Endothelial cell of umbilical vein (primary cell): ENCODE data around the gene GPR162. TPM values are rescaled to one million over a fixed set of nuclear protein-coding genes. Genes with fewer than 3 reads are reported as not detected.
A peak's percentile ranks its signal among the peaks of the same experiment; 100 is the strongest.

ENCODE experiments used
- BruUV-seq: library from RNA; stranded (reverse); fragments of 400-500 nt; replicated peaks from 2 replicates; lab custom pipeline; 2021; lab: Mats Ljungman, UMichigan
- CTCF ChIA-PET: fragments of 300-600, 350-600 bp; sonication (Branson Sonifier 250); formaldehyde crosslinking; loops from one replicate; lab custom pipeline; 2021; ENCODE audit warnings: antibody characterized with exemption, inconsistent platforms; lab: Charles Lee
- POLR2A ChIA-PET: fragments of 300-600, 350-600 bp; sonication (Branson Sonifier 250); formaldehyde crosslinking; loops from one replicate; lab custom pipeline; 2021; ENCODE audit warnings: antibody characterized with exemption, inconsistent platforms; lab: Charles Lee
- DNase-seq: peaks from one replicate; pipeline ENCODE4 v3.0.0-alpha.2; 2011; ENCODE audit warnings: low read depth, low spot score
- FAIRE-seq: peaks from 2 replicates; lab custom pipeline; 2011; peaks lifted over from hg19 to GRCh38; lab: Jason Lieb, UNC
- H2AFZ ChIP-seq: 2 replicates; pipeline ENCODE4 v1.6.0; 2012; ENCODE audit warnings: low read depth, low read length, control low read depth, inconsistent platforms
- H3K27ac ChIP-seq: 2 replicates; pipeline ENCODE4 v1.5.1; 2011; ENCODE audit warnings: low read depth, mild to moderate bottlenecking, control low read depth, low read length, moderate library complexity; ENCODE audit not compliant: insufficient read depth
- H3K27me3 ChIP-seq, 2 experiments: 2 replicates each; pipeline versions ENCODE4 v1.6.0 to v1.6.1; 2011; ENCODE audit warnings: low read length in 2 of 2, mixed read lengths in 1 of 2; ENCODE audit not compliant: control insufficient read depth in 2 of 2, insufficient read depth in 2 of 2
- H3K36me3 ChIP-seq, 2 experiments: 2 replicates in 1 of 2; 3 replicates in 1 of 2; pipeline ENCODE4 v1.5.1; 2011; ENCODE audit warnings: low read length in 2 of 2, mild to moderate bottlenecking in 1 of 2, moderate library complexity in 1 of 2; ENCODE audit not compliant: control insufficient read depth in 2 of 2, insufficient read depth in 2 of 2; ENCODE audit errors: extremely low read depth in 1 of 2
- H3K4me1 ChIP-seq: 3 replicates; pipeline ENCODE4 v1.5.1; 2011; ENCODE audit warnings: mild to moderate bottlenecking, low read length; ENCODE audit not compliant: control insufficient read depth, insufficient read depth; ENCODE audit errors: extremely low read depth
- H3K4me2 ChIP-seq: 2 replicates; pipeline ENCODE4 v1.6.1; 2011; ENCODE audit warnings: low read length, control low read depth, mixed read lengths; ENCODE audit not compliant: insufficient read depth
- H3K4me3 ChIP-seq, 3 experiments: fragments of 200-600 bp in 1 of 3; sonication (generic), shearing (Covaris generic) in 1 of 3; replicated peaks in 1 of 3; 2 replicates each; pipeline ENCODE4 v1.5.1; 2011 to 2016; ENCODE audit warnings: control low read depth in 3 of 3, low read length in 3 of 3, mild to moderate bottlenecking in 2 of 3, inconsistent platforms in 1 of 3, low read depth in 1 of 3, moderate library complexity in 1 of 3; ENCODE audit not compliant: insufficient read depth in 1 of 3
- H3K79me2 ChIP-seq: 2 replicates; pipeline ENCODE4 v1.6.0; 2012; ENCODE audit warnings: low read length, inconsistent platforms; ENCODE audit not compliant: control insufficient read depth, insufficient read depth
- H3K9ac ChIP-seq: replicated peaks from 2 replicates; pipeline ENCODE3; 2011; ENCODE audit warnings: low read length, control low read depth; ENCODE audit not compliant: insufficient read depth; ENCODE audit errors: extremely low read depth
- H3K9me1 ChIP-seq: replicated peaks from 3 replicates; pipeline ENCODE4 v1.6.0; 2011; ENCODE audit warnings: mild to moderate bottlenecking, low read length; ENCODE audit not compliant: control insufficient read depth, insufficient read depth; ENCODE audit errors: extremely low read depth
- H3K9me3 ChIP-seq: replicated peaks from 2 replicates; pipeline ENCODE4 v1.5.1; 2012; ENCODE audit warnings: low read length, inconsistent platforms; ENCODE audit not compliant: control insufficient read depth, insufficient read depth
- H4K20me1 ChIP-seq: replicated peaks from 2 replicates; pipeline ENCODE3; 2011; ENCODE audit warnings: mild to moderate bottlenecking, low read length; ENCODE audit not compliant: control insufficient read depth, insufficient read depth; ENCODE audit errors: extremely low read depth
- CTCF ChIP-seq, 2 donors: IDR thresholded peaks; 1 replicate in 1 of 2; 2 replicates in 1 of 2; pipeline ENCODE4 v1.5.1; 2011; ENCODE audit warnings: low read length in 2 of 2, mild to moderate bottlenecking in 2 of 2, moderate library complexity in 2 of 2, control low read depth in 1 of 2, inconsistent platforms in 1 of 2, low read depth in 1 of 2; ENCODE audit not compliant: insufficient read depth in 1 of 2; ENCODE audit errors: extremely low read depth in 1 of 2
- EZH2 ChIP-seq: IDR thresholded peaks from 2 replicates; pipeline ENCODE4 v1.6.1; 2012; ENCODE audit warnings: borderline replicate concordance, low read depth, mild to moderate bottlenecking, moderate library complexity, low read length, inconsistent platforms; ENCODE audit not compliant: severe bottlenecking
- FOS ChIP-seq: IDR thresholded peaks from 2 replicates; pipeline ENCODE4 v1.6.1; 2011; ENCODE audit warnings: mild to moderate bottlenecking, low read length, moderate library complexity, borderline replicate concordance; ENCODE audit not compliant: insufficient read depth
- GATA2 ChIP-seq: IDR thresholded peaks from 2 replicates; pipeline ENCODE4 v1.7.0; 2011; ENCODE audit warnings: low read depth, mild to moderate bottlenecking, moderate library complexity, mixed read lengths, low read length; ENCODE audit not compliant: insufficient read length, insufficient read depth
- JUN ChIP-seq: IDR thresholded peaks from 2 replicates; pipeline ENCODE4 v1.6.1; 2011; ENCODE audit warnings: borderline replicate concordance, low read depth; ENCODE audit not compliant: insufficient read length, insufficient read depth
- MYC ChIP-seq: IDR thresholded peaks from one replicate; pipeline ENCODE4 v1.6.1; 2011; ENCODE audit warnings: mild to moderate bottlenecking, low read depth, low read length
- POLR2A ChIP-seq: IDR thresholded peaks from 2 replicates; pipeline ENCODE4 v1.6.1; 2012; ENCODE audit warnings: low read depth, mild to moderate bottlenecking, control low read depth, low read length
- POLR2AphosphoS5 ChIP-seq: IDR thresholded peaks from 2 replicates; pipeline ENCODE4 v1.6.1; 2012; ENCODE audit warnings: low read depth, mild to moderate bottlenecking, control low read depth, low read length, moderate library complexity; ENCODE audit not compliant: insufficient read depth
- dilution Hi-C: fragments of 300-500 bp; cut with MboI; formaldehyde crosslinking; loops from one replicate; pipeline ENCODE4 v1.15.0; 2019; ENCODE audit warnings: low sequenced_read_pairs; ENCODE audit not compliant: extremely low pct_ligation_motif_present
- intact Hi-C: fragments of 100-400 bp; cut with micrococcal nuclease; formaldehyde crosslinking; loops from one replicate; pipeline ENCODE4 v1.10.0; 2022
- polyA plus RNA-seq, 4 experiments: library from polyadenylated mRNA; depleted of rRNA in 3 of 4; stranded (reverse) in 3 of 4; unstranded in 1 of 4; fragments of >200 nt; gene quantifications; 2 replicates each; pipeline versions ENCODE4 v1.2.1 to v1.2.3, GENCODE V29; 2011 to 2012; ENCODE audit warnings: missing spikeins in 1 of 4
- total RNA-seq: library from RNA; stranded (reverse); gene quantifications from 2 replicates; pipeline ENCODE4 v1.2.3, GENCODE V29; 2021
- TF ChIP-seq, protein P1 (sequence below): IDR thresholded peaks from 2 replicates; pipeline ENCODE4 v1.6.1; 2011; ENCODE audit not compliant: insufficient read depth, insufficient read length

The GPR162 gene
- total and polyA plus RNA-seq, 2 donors (not counting 3 experiments of a cell fraction or from before 2014, with no cell fraction given): 9.7 to 13.7 TPM

GRCh38 chr12:6824901-6825381 is 3.3 kb downstream of the GPR162 start:
- Histone ChIP-seq H3K36me3 (no peaks in the 10 kb centered on the region), H3K4me1 (peaks cover 23% of the 10 kb centered on the region), H3K79me2 (peaks cover 17% of the 10 kb centered on the region), H4K20me1 (no peaks in the 10 kb centered on the region), H3K27me3 (peaks cover 3% of the 10 kb centered on the region in 2 experiments), H2AFZ (no peak overlapping the region), H3K4me3 (no peak overlapping the region), H3K9me1 (no peaks in the 10 kb centered on the region), H3K9me3 (no peaks in the 10 kb centered on the region), H3K27ac (no peak overlapping the region), H3K9ac (no peak overlapping the region), H3K4me2 (no peak overlapping the region)
- TF ChIP-seq MYC (no peak), FOS (peak; percentile 16)
- POLR2A ChIA-PET: interaction anchor here (1.1 kb wide), 1 partner anchor 59 kb away, joined by 4 read pairs; the partner anchor contains the start of gene PTMS
- CTCF ChIA-PET: interaction anchor here (0.6 to 12.0 kb wide), 23 partner anchors 10 to 271 kb away, joined by 3 to 148 read pairs (median 5); partner anchors contain the start of genes CD4, COPS7A, LAG3 and MLF2
- DNase-seq (no peak), FAIRE-seq (no peak)
- intact Hi-C loops: loop anchor here (1.0 kb wide), 5 partner anchors 46 to 208 kb away; partner anchors contain the start of gene MLF2
- dilution Hi-C loops: no loop called here
- BruUV-seq: no TSS peak

DNA sequence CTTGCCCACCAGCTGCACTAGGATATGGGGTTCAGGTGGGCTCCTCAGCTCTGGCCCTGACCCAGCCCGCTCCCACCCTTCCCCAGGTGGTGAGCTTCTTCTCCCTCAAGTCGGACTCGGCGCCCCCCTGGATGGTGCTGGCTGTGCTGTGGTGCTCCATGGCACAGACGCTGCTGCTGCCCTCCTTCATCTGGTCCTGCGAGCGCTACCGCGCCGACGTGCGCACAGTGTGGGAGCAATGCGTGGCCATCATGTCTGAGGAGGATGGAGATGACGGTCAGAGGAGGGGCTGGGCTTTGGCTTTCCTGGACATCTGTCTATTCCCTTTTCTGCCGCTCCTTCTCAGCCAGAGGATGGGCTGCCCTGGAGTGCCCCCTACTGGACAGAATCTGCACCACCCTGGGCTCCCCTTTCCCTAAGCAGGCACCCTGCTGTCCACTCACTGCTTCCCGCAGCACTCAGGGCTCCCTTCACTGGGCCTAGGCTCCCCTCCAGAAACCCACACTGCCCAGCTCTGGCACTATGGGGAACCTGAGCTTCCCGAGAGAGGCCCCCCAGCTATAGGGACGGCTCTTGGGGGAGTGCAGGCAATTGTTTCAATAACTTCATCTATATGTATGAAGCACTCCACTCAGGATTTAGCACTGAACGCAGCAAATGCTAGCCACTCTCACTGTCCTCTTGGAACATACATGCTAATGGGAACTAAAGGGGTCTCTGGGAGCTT is 3.9 kb downstream of the GPR162 start:
- FAIRE-seq (peak; percentile 96), DNase-seq (peak; percentile 87)
- TF ChIP-seq POLR2A: no peak
- no peak for TF ChIP-seq EZH2
- TF ChIP-seq POLR2AphosphoS5: peak; percentile 29
- peak; percentile 2 for TF ChIP-seq FOS
- TF ChIP-seq CTCF (IDR thresholded peaks at IDR 0.05; ENCODE audit: extremely low read depth in 1 of 2, insufficient read depth in 1 of 2, low read depth in 1 of 2, low read length in 2 of 2): peak; percentile 95
- TF ChIP-seq, protein P1, sequence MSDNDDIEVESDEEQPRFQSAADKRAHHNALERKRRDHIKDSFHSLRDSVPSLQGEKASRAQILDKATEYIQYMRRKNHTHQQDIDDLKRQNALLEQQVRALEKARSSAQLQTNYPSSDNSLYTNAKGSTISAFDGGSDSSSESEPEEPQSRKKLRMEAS: no peak
- no peak for TF ChIP-seq JUN
- TF ChIP-seq MYC: no peak
- no peak for TF ChIP-seq GATA2
- dilution Hi-C loops: no loop called here
- Histone ChIP-seq H3K79me2 (peaks cover 23% of the 10 kb centered on the region), H3K36me3 (peaks cover 0 to 2% of the 10 kb centered on the region in 2 experiments), H3K4me3 (no peak overlapping the region), H3K9ac (no peak overlapping the region), H3K27ac (no peak overlapping the region), H3K27me3 (peaks cover 3% of the 10 kb centered on the region in 2 experiments), H4K20me1 (no peaks in the 10 kb centered on the region), H2AFZ (peak overlapping the region; percentile 15), H3K9me3 (no peaks in the 10 kb centered on the region), H3K9me1 (no peaks in the 10 kb centered on the region), H3K4me1 (peaks cover 23% of the 10 kb centered on the region), H3K4me2 (no peak overlapping the region)
- BruUV-seq: no TSS peak
- intact Hi-C loops: loop anchor here (1.0 kb wide), 5 partner anchors 46 to 208 kb away; partner anchors contain the start of gene MLF2
- ChIA-PET CTCF (interaction anchor here (0.6 to 12.0 kb wide), 24 partner anchors 9 to 272 kb away, joined by 3 to 148 read pairs (median 5); partner anchors contain the start of genes CD4, COPS7A, LAG3 and MLF2), POLR2A (interaction anchor here (1.1 kb wide), 1 partner anchor 59 kb away, joined by 4 read pairs; the partner anchor contains the start of gene PTMS)
